SK-MEL-5 (cell line): Measurements from ENCODE around the gene KL. TPM values are rescaled to one million over a fixed set of nuclear protein-coding genes. Genes with fewer than 3 reads are reported as not detected.

Source experiments
- DNase-seq: peaks from one replicate; pipeline ENCODE4 v3.0.0-alpha.2; 2016; ENCODE audit warnings: low read depth, low spot score
- in situ Hi-C: cut with HindIII; loops from 2 replicates; pipeline ENCODE4 v1.10.0; 2016; ENCODE audit warnings: low sequenced_read_pairs, high pct_unique_total_duplicates, low pct_unique_long_range_greater_than_20kb
- polyA plus RNA-seq, 2 experiments: library from polyadenylated mRNA; depleted of rRNA; stranded (reverse); fragments of >200 nt; gene quantifications; 2 replicates each; pipeline ENCODE4 v1.2.3, GENCODE V29; 2015
- total RNA-seq: library from RNA; depleted of rRNA; stranded (reverse); fragments of >200 nt; shearing (Covaris generic); gene quantifications from 2 replicates; pipeline ENCODE4 v1.2.3, GENCODE V29; 2014; rRNA removed

KL gene
- total RNA-seq = not detected in 2 replicates
- not detected in 2 replicates for polyA plus RNA-seq (2015; cell fraction: cytosol; rRNA removed)
- not detected in 2 replicates for polyA plus RNA-seq (2015; cell fraction: nucleus; rRNA removed)

DNA sequence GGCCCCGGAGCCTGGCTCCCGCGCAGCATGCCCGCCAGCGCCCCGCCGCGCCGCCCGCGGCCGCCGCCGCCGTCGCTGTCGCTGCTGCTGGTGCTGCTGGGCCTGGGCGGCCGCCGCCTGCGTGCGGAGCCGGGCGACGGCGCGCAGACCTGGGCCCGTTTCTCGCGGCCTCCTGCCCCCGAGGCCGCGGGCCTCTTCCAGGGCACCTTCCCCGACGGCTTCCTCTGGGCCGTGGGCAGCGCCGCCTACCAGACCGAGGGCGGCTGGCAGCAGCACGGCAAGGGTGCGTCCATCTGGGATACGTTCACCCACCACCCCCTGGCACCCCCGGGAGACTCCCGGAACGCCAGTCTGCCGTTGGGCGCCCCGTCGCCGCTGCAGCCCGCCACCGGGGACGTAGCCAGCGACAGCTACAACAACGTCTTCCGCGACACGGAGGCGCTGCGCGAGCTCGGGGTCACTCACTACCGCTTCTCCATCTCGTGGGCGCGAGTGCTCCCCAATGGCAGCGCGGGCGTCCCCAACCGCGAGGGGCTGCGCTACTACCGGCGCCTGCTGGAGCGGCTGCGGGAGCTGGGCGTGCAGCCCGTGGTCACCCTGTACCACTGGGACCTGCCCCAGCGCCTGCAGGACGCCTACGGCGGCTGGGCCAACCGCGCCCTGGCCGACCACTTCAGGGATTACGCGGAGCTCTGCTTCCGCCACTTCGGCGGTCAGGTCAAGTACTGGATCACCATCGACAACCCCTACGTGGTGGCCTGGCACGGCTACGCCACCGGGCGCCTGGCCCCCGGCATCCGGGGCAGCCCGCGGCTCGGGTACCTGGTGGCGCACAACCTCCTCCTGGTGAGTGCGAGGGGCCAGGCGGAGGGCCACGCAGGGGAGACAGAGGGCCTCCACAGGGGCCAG lies at the start of gene KL:
TSS of gene KL (plus strand) at position 10 of the 909 bp plus-strand sequence. CDS start at position 28, 18 bp downstream.
- in situ Hi-C loops = no loop called here
- DNase-seq = no peak

DNA sequence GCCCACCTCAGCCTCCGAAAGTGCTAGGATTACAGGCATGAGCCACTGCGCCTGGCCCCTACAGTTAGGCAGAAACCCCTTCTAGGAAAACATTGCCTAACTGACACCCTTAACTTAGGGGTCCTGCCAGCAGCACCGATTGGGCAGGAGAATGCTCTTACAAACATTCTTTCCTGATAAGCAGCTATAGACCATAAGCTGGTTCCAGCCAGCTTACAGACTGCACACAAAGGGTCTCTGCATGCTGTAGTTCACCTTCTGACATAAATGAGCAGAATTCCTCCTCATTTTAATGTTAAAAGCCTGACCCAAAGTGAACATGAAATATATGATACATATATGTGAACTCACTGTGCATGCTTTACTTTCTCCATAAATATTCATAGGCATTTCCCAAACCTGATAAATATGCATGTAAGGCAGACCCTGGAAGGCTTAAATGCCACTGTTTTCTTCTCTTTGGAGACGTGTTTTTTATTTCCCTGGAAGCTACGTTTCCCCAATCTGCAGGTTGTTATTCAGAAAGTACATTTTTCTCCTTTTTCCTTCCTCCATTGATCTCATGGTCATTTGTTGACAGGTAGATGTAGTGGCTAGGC lies 48.5 kb upstream of the KL start:
- in situ Hi-C loops = no loop called here
- DNase-seq = no peak

DNA sequence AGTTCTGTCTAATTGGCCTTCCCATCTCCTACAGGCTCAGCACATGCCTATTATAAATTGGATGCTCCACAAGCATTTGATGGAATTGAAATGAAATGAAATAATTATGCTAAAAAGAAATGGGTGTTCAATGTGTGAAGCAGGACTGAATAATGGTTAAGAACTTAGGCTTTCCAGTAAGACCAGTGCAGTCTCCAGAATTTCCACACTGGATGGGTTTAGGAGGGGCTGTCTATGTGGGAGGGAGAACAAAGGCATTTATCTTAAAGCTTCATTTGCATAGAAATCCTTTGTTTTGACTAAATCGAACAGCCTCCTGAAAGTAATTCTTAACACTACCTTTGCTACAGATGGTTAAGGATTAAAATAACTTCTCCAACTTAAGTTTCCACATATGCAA lies 47.9 kb upstream of the KL start:
- in situ Hi-C loops = no loop called here
- no peak for DNase-seq

DNA sequence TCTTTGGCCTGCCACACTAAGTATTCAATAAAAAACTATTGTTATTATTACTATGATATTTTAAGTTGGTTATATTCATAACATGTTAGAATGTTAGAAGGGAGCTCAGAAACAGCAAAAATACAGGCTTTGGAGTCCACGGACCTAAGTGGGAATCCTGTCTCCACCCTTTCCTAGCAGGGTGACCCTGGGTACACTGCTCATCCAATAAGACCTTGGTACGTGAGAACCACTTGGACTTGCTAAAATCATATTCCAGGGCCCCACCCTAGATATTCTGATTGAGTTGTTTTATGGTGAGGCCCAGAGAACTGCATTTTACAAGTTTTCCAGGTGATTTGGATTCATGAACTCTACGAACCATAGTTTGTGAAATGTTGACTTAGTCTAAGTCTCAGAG lies 47.4 kb upstream of the KL start:
- in situ Hi-C loops = no loop called here
- DNase-seq = no peak

DNA sequence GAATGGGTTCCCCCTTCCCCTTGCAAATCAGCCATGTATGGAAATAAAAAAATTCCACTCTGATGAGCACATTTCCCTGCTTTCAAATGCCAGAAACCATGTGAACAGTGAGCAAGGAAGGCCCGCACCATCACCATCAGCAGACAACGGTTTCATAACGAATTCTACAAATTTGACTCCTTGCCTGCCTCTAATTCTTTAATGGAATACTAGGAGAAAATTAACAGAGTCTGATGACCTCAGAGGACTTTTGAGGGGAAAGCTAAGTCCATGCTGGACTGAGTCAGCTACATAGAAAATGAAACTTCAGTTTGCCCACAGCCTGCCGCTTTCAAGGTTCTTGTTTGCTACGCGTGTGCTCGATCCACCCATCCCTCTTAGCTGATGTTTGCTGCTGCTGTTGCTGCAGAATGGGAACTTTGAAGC lies 46.7 kb upstream of the KL start:
- no peak for DNase-seq
- in situ Hi-C loops = no loop called here

DNA sequence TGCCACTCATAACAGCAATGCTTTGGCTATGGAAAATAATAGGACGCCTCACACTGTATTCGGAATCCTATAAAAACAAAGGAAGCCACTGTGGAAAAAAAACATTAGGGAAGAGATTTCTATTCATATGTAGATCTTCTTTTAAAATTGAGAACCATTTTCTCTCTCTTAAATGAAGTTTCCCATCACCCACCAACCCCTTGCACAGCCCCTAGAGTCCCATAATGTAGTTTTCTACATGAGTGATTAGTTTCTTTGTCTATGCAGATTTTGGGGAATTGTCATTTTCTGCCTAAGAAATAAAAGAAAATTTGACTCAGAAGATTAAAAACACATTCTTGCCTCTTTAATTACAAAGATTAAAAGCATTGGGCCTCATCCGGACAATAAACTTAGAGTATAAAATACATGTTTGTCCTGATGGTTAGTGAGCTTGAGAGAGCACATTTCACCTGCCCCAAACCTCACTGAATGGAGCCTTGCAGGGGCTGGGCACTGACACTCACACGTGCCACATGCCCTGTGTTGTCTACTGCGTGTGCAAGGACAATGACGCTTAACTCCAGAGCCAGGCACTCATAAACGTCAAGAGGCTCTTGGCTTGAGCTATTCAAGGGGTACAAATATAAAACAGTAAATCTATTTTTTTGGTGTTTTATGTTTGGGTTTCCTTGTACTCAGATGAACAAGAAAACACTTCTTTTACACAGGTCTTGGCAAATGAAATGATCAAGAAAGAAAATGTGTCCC lies 40.0 kb upstream of the KL start:
- no peak for DNase-seq
- in situ Hi-C loops = no loop called here

DNA sequence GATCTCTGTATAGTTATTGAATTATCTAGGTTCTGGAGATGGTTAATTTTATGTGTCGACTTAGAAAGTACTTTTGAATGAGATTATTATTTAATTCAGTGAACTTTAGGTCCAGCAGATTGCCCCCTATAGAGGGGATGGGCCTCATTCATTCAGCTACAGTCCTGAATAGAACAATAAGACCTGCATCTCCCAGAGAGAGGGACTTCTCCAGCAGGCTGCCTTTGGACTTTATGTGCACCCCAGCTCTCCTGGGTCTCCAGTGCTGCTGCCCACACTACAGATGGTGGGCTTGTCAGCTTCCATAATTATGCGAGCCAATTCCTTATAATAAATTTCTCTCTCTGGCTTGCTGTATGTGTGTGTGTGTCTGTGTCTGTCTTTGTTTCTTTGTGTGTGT lies 39.3 kb upstream of the KL start:
- in situ Hi-C loops = no loop called here
- no peak for DNase-seq

DNA sequence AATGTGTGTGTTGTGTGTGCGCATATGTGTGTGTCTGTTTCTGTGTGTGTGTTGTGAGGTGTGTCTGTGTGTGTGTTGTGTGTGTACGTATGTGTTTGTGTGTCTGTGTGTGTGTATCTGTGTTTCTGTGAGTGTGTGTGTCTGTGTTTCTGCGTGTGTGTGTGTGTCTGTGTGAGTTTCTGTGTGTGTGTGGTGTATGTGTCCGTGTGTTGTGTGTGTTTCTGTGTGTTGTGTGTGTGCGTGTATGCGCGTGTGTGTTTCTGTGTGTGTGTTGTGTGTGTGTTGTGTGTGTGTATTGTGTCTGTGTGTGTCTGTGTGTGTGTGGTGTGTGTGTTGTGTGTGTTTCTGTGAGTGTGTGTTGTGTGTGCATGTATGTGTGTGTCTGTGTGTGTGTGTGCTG lies 38.9 kb upstream of the KL start:
- in situ Hi-C loops = no loop called here
- DNase-seq = no peak

DNA sequence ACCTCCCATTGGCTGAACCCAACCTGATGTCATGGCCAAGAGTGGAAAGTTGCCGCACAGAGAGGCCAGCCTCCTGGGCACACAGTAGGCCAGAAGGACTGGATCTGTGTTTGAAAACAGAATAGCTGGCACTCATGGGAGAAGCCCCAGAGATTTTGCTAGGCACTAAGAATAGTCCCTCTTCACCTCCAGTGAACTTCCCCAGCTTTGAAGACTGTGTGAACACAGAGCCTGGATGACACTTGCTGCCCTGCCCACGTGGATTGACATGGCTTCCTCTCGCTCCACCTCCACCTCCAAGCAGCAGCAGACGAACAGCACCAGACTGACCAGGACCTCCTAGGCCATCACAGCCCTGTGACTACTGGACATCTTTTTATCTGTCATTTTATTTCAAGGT lies 37.9 kb upstream of the KL start:
- no peak for DNase-seq
- in situ Hi-C loops = no loop called here

DNA sequence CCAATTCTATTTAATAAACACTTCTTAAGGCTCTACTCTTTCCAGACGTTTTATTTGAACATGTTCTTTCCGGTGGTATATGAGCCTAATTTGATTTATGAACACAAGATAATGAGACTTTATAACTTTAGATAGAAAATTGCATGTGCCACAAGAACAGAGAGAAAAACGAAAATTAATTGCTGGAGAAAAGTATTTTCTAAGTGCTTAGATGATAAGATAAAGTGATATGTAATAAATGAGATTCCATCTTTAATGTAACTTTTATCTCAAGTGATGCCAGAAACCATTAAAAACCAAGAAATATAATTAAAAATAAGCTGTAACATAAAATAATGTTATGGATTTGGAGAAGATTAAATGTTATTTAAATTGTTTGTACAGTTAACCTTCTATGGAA lies 33.2 kb upstream of the KL start:
- in situ Hi-C loops = no loop called here
- no peak for DNase-seq

DNA sequence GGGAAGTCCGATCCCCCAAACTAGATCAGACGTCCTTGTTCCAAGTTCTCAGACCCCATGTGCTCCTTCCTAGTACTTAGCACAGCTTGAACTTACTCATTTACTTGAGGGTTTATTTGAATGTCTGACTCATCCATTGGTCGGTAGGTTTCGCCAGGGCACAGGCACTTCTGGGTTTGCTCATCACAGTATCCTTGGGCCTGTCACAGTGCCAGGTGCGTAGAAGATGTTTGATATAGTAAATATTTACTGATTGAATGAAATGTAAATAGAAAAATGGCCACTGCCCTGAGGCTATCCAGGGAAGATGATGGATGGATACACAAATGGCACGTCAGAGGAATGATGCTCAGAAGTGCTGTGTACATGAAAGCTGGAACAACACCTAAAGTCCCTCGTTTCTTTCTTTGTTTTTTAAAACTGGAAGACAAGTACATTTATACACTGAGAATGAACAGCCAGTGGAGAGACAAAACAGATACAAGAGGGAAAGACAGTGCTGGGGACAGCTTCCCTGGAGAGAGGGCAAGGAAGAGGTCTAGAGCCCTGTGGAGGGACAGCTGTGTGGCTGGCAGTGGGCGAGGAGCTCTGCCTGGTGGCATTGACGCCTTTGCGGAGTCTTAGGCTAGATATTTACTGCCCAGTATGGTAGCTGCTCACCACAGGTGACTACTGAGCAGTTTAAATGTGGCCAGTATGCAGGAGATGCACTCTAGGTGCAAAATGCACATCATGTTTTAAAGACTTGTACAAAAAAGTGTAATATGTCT lies 31.2 kb upstream of the KL start:
- in situ Hi-C loops = no loop called here
- no peak for DNase-seq

DNA sequence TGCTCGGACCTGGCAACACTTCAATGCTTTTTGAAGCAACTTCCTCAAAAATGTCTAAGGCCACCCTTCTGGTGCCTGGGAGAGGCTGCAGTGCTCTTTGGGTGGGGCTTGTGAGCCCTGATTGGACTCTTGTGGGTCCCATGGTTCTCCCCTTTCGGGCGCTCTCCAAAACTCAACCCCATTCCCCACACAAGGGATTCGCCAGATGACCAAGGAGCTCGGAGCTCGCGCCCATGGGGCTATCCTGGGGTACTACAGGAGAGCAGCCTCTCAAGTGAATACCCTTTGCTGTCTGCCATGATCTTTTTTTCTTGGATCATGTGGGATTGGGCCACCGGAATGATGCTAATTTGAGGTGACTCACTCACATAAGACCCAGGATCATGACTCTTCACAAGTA lies 29.7 kb upstream of the KL start:
- no peak for DNase-seq
- in situ Hi-C loops = no loop called here

DNA sequence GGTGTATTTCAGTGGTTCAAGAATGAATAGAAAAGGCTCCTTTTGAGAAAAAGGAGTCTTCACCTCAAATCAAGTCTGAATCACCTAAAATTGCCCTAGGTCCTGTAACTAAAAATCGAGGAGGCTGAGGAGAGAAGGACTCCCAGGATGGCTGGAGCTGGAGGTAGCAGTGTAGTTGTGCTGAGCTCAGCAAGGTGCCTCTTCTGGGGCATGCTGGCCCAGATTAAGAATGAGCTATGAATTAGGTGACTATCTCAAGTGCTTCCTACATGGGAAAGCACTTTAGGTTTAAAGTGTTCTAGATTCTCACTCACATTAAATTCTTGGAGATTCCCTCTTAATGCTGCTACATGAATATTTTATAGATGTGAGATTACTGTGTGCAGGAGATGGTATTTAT lies 28.8 kb upstream of the KL start:
- no peak for DNase-seq
- in situ Hi-C loops = no loop called here

DNA sequence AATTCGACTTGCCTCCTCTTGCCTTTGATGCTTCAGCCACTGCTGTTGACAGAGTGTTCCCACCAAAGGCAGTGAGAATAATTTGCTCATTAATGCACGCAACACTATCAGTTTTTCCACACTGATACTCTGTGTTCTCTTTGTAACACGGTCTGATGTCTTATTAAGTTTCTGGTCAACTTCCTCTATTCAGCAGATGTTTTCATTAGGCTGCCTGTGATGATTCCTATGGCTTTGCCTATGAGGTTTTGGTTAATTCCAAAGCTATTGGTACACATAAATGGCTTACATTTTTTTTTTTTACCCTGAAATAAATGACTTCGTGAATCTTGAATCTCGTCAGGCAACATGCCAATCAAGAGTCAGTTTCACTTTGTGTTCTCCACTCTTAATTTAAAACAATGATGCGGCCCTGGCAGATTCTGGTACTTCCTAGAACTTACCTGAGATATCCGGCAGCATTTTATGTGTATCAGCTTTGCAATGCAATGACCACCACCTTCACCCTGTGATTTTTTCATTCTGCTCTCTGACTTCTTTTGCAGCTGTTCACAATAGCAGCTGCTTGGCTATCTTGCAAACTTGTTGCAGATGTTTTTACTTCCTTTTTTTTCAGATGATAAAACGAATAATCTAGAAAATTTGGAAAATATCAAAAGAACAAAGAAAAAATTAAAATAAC lies 27.5 kb upstream of the KL start:
- in situ Hi-C loops = no loop called here
- no peak for DNase-seq

DNA sequence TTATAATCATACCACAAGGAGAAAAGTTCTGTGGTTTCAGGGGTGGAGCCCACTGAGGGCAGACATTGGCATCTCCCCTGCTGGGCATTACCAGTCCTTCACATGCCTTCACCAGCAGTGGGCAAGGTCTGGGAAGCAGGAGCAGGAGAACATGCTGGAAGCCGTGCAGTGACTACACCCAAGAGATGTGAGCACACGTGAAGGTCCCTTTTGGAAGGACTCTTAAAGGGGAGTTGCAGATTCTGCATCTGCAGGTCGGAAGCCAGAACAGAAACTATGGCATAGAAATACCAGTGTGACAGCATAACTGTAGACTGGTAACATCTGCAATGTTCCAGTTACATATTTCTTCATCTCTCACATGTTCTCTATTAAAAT lies 26.9 kb upstream of the KL start:
- DNase-seq = no peak
- in situ Hi-C loops = no loop called here

DNA sequence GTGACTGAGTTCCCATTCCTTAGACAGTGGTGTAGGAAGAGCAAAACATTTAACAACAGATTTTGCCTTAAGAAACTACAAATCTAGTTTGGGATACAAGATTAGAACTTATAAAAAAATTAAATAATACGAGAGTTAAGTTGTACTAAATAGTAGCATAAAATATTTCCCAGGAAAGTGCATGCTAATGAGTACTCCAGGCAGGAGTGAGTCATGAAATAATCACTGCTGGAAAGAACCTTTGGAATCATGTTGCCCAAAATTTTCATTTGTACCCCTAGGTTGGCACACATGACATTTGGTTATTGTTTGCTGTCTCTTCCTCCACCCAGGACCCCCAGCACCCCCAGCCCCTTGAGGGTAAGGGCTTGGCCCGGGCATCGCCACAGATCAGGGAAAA lies 26.3 kb upstream of the KL start:
- DNase-seq = no peak
- in situ Hi-C loops = no loop called here

DNA sequence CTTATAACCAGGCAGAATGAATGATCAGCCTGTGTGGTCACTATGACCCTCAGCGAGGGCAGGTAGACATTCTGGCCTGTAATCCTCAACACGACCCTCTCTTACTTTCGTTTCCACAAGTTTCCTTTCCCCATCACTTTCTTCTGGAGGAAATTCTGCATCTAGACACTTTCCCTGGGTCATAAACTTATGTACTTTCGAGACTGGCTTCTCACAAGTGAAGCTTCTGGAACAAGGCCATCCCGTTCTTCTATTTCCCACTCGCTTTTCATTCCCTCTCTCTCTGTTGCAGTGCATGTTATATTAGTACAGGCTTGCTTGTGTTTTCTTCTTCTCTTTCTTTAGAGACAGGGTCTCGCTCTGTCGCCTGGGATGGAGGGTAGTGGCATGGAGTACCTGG lies 23.1 kb upstream of the KL start:
- no peak for DNase-seq
- in situ Hi-C loops = no loop called here
